Measurements from ENCODE around the gene PRKG1.
"Not testable (repeated sequence)": the region's sequence is repeated elsewhere in the genome, so short reads cannot be mapped to it uniquely, and the experiment has no call there.

GRCh38 chr10:52039002-52039793 is 964.9 kb downstream of the PRKG1 start:
- TF ChIP-seq POLR2A (IDR thresholded peaks at IDR 0.05; ENCODE audit: low read depth, low read length); POLR2AphosphoS5 (IDR thresholded peaks at IDR 0.05; ENCODE audit: low read depth, low read length); TAF1 (IDR thresholded peaks at IDR 0.05; ENCODE audit: borderline replicate concordance, low read depth, low read length): not testable (repeated sequence)
